VCaP (cell line): ENCODE results near the gene TREM1.

Experiments
- H3K27ac ChIP-seq: fragments of 450-650 bp; 2 replicates; pipeline ENCODE4 v1.5.1; 2017
- TF ChIP-seq, protein P1 (sequence below): fragments of 450-650 bp; conservative IDR thresholded peaks from 2 replicates; pipeline ENCODE4 v1.5.1; 2017; ENCODE audit warnings: mild to moderate bottlenecking, moderate library complexity

The TREM1 gene

DNA sequence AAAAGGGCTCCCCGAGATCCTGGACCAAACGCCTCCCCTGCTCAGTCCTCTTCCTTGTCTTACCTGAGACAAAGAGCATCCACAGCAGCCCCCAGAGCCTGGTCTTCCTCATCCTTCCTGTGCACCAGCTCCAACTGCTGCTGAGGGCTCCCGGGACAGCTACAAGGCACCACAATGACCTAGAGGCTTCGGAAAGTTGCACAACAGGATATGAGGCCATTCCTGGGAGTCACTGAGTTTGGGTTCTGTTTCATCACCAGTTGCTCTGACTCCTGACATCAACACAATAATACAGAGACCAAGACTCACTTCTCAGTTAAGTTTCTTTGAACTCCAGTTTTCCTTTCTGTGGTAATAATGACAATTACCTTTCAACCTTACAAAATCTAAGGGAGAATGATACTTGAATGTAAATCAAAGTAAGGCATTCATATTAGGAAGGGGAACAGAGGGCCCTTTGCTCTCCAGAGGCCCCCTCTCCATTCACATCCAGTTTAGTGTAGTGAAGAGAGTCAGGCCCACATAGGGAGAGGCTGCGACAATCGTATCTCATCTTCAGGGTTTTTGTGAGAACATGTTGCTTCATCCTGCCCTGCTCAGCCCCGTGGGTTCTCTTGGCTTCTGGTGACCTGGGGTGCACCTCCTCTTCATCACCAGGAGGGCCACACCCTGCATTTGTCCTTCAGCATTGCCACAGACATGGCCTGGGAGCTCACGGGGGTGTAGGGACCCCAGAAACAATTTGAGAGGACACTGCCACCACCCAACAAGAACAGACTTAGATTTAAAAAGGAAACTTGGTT, at the start of gene TREM1:
TREM1 (minus strand) TSS at position 139 of the 803 bp plus-strand sequence; CDS start at position 112, 27 bp downstream.
- TF ChIP-seq, protein P1, sequence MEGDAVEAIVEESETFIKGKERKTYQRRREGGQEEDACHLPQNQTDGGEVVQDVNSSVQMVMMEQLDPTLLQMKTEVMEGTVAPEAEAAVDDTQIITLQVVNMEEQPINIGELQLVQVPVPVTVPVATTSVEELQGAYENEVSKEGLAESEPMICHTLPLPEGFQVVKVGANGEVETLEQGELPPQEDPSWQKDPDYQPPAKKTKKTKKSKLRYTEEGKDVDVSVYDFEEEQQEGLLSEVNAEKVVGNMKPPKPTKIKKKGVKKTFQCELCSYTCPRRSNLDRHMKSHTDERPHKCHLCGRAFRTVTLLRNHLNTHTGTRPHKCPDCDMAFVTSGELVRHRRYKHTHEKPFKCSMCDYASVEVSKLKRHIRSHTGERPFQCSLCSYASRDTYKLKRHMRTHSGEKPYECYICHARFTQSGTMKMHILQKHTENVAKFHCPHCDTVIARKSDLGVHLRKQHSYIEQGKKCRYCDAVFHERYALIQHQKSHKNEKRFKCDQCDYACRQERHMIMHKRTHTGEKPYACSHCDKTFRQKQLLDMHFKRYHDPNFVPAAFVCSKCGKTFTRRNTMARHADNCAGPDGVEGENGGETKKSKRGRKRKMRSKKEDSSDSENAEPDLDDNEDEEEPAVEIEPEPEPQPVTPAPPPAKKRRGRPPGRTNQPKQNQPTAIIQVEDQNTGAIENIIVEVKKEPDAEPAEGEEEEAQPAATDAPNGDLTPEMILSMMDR: no peak
- peak within 1 kb of the TSS; percentile 72 for H3K27ac ChIP-seq

DNA sequence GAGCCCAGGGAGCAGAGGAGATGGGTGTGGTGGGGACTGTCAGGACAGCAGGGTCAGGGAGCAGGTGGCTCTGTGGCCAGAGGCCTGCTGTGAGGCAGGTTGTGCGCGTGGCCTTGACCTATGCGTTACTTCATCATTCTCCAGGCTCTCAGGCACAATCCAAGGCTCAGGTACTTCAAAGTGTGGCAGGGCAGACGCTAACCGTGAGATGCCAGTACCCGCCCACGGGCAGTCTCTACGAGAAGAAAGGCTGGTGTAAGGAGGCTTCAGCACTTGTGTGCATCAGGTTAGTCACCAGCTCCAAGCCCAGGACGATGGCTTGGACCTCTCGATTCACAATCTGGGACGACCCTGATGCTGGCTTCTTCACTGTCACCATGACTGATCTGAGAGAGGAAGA, 49.5 kb upstream of the TREM1 start:
- no peak overlapping the region for H3K27ac ChIP-seq
- TF ChIP-seq, protein P1: no peak

DNA sequence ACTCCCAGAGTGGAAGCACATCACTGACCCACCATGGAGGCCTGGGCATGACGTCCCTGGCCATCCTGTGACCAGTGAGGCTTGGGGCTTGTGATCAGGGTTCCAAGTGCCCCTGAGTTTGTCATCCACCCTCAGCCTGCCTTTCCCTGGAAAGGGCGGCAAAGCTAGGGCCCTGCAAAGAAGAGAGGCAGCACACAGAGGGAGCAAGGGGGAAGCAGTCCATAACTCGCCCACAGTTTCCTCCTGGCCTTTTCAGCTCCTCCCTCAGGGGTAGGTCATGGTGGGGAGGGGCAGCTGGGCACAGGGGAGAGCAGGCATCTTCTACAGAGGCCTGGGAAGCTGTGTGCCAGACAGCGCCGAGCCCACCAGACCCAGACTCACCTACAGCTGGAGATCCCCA, 48.8 kb upstream of the TREM1 start, which contains the start of gene NCR2:
NCR2 (plus strand) TSS at position 313 of the 400 bp plus-strand sequence. CDS start 269 bp downstream, outside the sequence.
- H3K27ac ChIP-seq: no peak within 1 kb of the TSS
- TF ChIP-seq, protein P1: no peak

DNA sequence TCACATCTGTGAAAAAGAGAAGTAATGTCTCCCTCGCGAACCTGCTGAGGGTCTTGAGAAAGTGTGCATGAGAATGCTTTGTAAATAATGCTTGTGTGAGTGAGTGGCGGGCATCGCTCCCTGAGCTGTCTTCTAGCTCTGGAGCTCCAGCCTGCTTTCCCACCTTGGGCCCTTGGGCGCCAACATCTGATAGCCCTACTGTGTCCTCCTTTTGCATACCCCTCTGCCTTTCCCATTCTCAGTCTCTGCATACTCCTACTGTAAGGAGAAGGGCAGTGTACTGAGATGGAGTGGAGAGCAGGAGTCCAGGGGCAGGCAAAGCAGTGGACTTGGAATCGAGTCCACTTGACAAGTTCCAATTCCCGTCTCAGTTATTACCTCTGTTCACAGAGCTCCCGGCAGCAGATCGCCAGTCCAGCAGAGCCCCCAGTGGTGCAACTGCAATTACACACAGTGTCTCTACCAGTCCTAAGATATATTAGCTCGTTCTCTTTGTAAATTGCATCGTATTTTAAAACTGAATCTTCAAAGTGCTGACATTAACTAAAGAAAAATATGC, 48.1 kb upstream of the TREM1 start:
- no peak overlapping the region for H3K27ac ChIP-seq
- TF ChIP-seq, protein P1: peak; percentile 29; the same call in 1 of the 2 replicates

DNA sequence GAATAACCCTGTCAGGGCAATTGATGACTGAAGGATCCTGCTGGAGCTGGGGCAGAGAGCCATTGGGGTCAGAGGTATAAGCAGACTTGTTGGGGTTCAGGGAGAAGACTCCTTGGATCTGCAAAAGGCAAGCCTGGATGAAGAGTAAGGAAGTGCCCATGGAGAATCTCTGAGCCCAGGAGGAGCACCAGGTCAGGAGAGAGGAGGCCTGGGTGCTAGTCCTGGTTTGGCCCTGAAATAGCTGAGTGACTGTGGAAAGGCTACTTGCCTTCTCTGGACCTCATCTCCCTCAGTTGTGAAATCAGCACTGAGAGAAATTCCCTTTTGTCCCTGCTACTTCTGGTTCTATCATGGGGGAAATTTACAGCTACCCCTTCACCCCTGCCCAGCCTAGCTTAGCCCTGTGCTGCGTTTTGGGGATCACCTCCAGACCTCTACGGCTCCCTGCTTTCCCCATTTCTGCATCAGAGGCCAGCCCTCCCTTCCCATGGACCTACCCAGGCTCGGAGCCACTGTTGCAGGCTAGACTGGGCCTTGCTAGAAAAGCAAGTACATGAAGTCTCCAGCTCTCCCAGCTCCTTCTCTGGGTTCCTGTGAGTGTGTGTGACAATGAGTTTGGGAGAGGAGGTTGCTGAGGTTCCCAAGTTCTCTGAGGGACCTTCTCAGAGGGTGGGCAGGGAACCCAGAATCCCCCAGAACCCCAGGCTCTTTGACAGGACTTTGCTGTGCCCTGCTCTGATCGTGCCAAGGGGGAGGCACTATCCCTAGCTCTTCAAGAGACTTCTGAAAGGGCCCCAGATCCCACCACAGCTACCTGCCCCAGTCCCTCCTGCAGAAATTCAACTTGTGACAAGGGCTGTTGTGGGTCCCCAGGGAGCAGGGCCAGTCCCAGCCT, 46.6 kb upstream of the TREM1 start:
- TF ChIP-seq, protein P1: no peak
- H3K27ac ChIP-seq: no peak overlapping the region

DNA sequence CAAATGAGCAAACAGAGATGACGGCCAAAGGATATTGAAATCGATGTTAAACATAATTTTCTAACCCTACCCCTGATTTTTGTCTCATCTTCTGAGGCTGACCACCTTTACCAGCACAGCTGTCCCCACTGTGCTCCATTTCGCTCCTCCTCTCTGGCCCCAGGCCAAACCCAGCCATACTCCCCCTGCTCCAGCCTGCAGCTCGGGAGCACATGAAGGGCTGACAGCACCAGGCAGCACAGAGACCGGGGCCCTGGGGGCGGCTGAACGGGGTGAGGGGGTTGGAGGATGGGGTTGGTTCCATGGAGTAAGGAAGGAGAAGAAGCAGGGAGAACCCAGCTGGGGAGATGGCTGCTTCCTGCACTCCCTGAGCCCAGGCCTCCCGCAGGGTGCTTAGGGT, 45.8 kb upstream of the TREM1 start:
- no peak overlapping the region for H3K27ac ChIP-seq
- TF ChIP-seq, protein P1: no peak
